B cell (primary cell): Measurements from ENCODE around the gene HMG20B. TPM values are rescaled to one million over a fixed set of nuclear protein-coding genes. Genes with fewer than 3 reads are reported as not detected.

ENCODE experiments used
- ATAC-seq: fragments of 200-7000 bp; cut with Tn5 transposase; one replicate; pipeline ENCODE4 v1.10.0; 2021; ENCODE audit warnings: low read depth, mild to moderate bottlenecking, moderate number of reproducible peaks, moderate library complexity
- CTCF ChIA-PET: fragments of 350-600 bp; sonication (Branson Sonifier 250); formaldehyde crosslinking; loops from one replicate; lab custom pipeline; 2021; ENCODE audit warnings: antibody characterized with exemption, inconsistent platforms; lab: Charles Lee
- POLR2A ChIA-PET: fragments of 350-600 bp; sonication (Branson Sonifier 250); formaldehyde crosslinking; loops from one replicate; lab custom pipeline; 2021; ENCODE audit warnings: antibody characterized with exemption; lab: Charles Lee
- DNase-seq: peaks from one replicate; pipeline ENCODE4 v3.0.0; 2013
- H2AFZ ChIP-seq: 2 replicates; pipeline ENCODE4 v1.6.1; 2012; ENCODE audit warnings: mild to moderate bottlenecking, low read depth, low read length; ENCODE audit not compliant: insufficient read depth, poor library complexity, severe bottlenecking
- H3K27ac ChIP-seq, 2 donors: 1 replicate in 1 of 2; 2 replicates in 1 of 2; pipeline ENCODE4 v1.5.1; 2012 to 2013; ENCODE audit warnings: low read length in 2 of 2, mild to moderate bottlenecking in 2 of 2, moderate library complexity in 1 of 2
- H3K27me3 ChIP-seq, 4 experiments: fragments of 200-600 bp in 1 of 4; sonication (generic) in 1 of 4; replicated peaks in 1 of 4; 1 replicate in 2 of 4; 2 replicates in 2 of 4; pipeline versions ENCODE4 v1.6.1 to v1.7.0; 2013 to 2016; ENCODE audit warnings: low read length in 3 of 4, mild to moderate bottlenecking in 2 of 4, mixed read lengths in 1 of 4, moderate library complexity in 1 of 4; ENCODE audit not compliant: insufficient read depth in 4 of 4, control insufficient read depth in 3 of 4; ENCODE audit errors: control extremely low read depth in 1 of 4
- H3K36me3 ChIP-seq, 2 experiments: replicated peaks in 1 of 2; 1 replicate in 1 of 2; 2 replicates in 1 of 2; pipeline versions ENCODE4 v1.6.1 to v1.7.1; 2013; ENCODE audit warnings: low read length in 1 of 2; ENCODE audit not compliant: insufficient read depth in 2 of 2, control insufficient read depth in 1 of 2; ENCODE audit errors: control extremely low read depth in 1 of 2, extremely low read depth in 1 of 2
- H3K4me1 ChIP-seq, 2 donors: fragments of 200-600 bp in 1 of 2; sonication (generic) in 1 of 2; 1 replicate in 1 of 2; 2 replicates in 1 of 2; pipeline versions ENCODE4 v1.5.1 to v1.6.1; 2013 to 2017; ENCODE audit warnings: low read length in 2 of 2; ENCODE audit not compliant: control insufficient read depth in 2 of 2, insufficient read depth in 2 of 2
- H3K4me2 ChIP-seq: replicated peaks from 2 replicates; pipeline ENCODE3; 2012; ENCODE audit warnings: mild to moderate bottlenecking, low read depth, low read length; ENCODE audit not compliant: poor library complexity, severe bottlenecking
- H3K4me3 ChIP-seq, 5 experiments: fragments of 200-600 bp in 1 of 5; sonication (generic) in 1 of 5; 1 replicate in 3 of 5; 2 replicates in 2 of 5; pipeline versions ENCODE4 v1.5.1 to v1.7.0; 2011 to 2016; ENCODE audit warnings: low read length in 4 of 5, mild to moderate bottlenecking in 4 of 5, low read depth in 2 of 5, control low read depth in 1 of 5, moderate library complexity in 1 of 5; ENCODE audit not compliant: insufficient read depth in 1 of 5; ENCODE audit errors: control extremely low read depth in 1 of 5, extremely low read depth in 1 of 5
- H3K79me2 ChIP-seq: fragments of 200-600 bp; sonication (generic); one replicate; pipeline ENCODE4 v1.6.0; 2016; ENCODE audit warnings: low read length; ENCODE audit not compliant: control insufficient read depth, insufficient read depth
- H3K9ac ChIP-seq: fragments of 200-600 bp; sonication (generic); 2 replicates; pipeline ENCODE4 v1.6.1; 2017; ENCODE audit warnings: mild to moderate bottlenecking, low read length, moderate library complexity
- H3K9me3 ChIP-seq, 3 donors: one replicate each; pipeline versions ENCODE4 v1.6.1 to v1.7.1; 2013; ENCODE audit warnings: low read length in 2 of 3; ENCODE audit not compliant: control insufficient read depth in 2 of 3, insufficient read depth in 1 of 3; ENCODE audit errors: control extremely low read depth in 1 of 3
- H4K20me1 ChIP-seq: 2 replicates; pipeline ENCODE4 v1.6.0; 2012; ENCODE audit warnings: mild to moderate bottlenecking, low read length; ENCODE audit not compliant: insufficient read depth, control insufficient read depth, poor library complexity, severe bottlenecking
- H3K27ac Mint-ChIP-seq: one replicate; pipeline ENCODE4 v1.8.0; 2021; ENCODE audit warnings: mixed read lengths
- H3K27me3 Mint-ChIP-seq: one replicate; pipeline ENCODE4 v1.8.0; 2021; ENCODE audit warnings: mixed read lengths
- H3K4me1 Mint-ChIP-seq: one replicate; pipeline ENCODE4 v1.8.0; 2021; ENCODE audit warnings: mixed read lengths
- H3K4me3 Mint-ChIP-seq: one replicate; pipeline ENCODE4 v1.8.0; 2021; ENCODE audit warnings: mixed read lengths
- H3K9me3 Mint-ChIP-seq: one replicate; pipeline ENCODE4 v1.8.0; 2022; ENCODE audit warnings: mixed read lengths; ENCODE audit not compliant: insufficient read depth
- EZH2 ChIP-seq: IDR thresholded peaks from 2 replicates; pipeline ENCODE4 v1.6.1; 2012; ENCODE audit warnings: borderline replicate concordance, low read depth, mild to moderate bottlenecking, moderate library complexity, low read length; ENCODE audit not compliant: insufficient read depth, poor library complexity, severe bottlenecking
- WGBS: methylation state at CpG from one replicate; pipeline ENCODE4 v1.1.5; 2013; ENCODE audit warnings: missing lambda C conversion rate; ENCODE audit not compliant: insufficient coverage; 5-methylcytosine and 5-hydroxymethylcytosine counted together
- intact Hi-C: fragments of 100-400 bp; cut with micrococcal nuclease; formaldehyde crosslinking; loops from one replicate; pipeline ENCODE4 v1.10.0; 2022
- polyA plus RNA-seq: library from polyadenylated mRNA; depleted of rRNA; stranded (reverse); fragments of >200 nt; gene quantifications from 2 replicates; pipeline ENCODE4 v1.2.3, GENCODE V29; 2012
- total RNA-seq, 2 donors: library from RNA; stranded (reverse); fragments of 120-200 nt in 1 of 2; gene quantifications; 1 replicate in 1 of 2; 2 replicates in 1 of 2; pipeline versions ENCODE4 v1.2.3 to v1.2.4, GENCODE V29; 2013 to 2022
- TF ChIP-seq, protein P1 (sequence below): fragments of 200-600 bp; IDR thresholded peaks from one replicate; pipeline ENCODE4 v1.8.0; 2022; ENCODE audit warnings: antibody characterized with exemption, mild to moderate bottlenecking

The HMG20B gene
- total and polyA plus RNA-seq, 2 donors (not counting 1 experiment from before 2014, with no cell fraction given), result 41.7 to 59.0 TPM

DNA sequence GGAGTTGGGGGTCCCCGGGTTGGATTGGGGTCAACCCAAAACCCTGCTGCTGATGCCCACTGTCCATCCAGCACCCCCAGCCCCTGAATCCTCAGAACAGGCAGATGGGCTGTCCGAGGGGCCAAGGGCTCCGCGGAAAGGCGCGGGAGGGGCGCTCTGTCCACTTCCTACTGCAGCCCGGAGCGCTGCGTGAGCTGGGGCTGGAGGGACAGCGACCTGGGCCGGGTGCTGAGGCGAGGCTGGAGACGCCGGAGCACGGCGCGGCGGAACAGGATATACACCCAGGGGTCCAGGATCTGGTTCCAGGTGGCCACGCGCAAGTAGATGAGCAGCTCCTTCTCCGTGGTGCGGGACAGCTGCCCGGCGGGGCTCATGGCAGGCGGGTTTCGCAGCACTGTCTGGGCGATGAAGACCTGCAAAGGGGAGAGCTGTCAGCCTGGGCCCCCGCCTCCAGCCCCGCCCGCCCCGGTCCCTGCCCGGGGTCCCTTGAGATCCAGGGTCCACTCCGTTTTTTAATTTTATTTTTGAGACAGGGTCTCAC is 22.8 kb downstream of the HMG20B start:
- ChIA-PET POLR2A (interaction anchor here (0.5 kb wide), 1 partner anchor 103 kb away, joined by 3 read pairs; no protein-coding TSS in a partner anchor), CTCF (interaction anchor here (0.7 to 0.9 kb wide), 2 partner anchors 11 to 101 kb away, joined by 3 read pairs; no protein-coding TSS in a partner anchor)
- no peak for DNase-seq

DNA sequence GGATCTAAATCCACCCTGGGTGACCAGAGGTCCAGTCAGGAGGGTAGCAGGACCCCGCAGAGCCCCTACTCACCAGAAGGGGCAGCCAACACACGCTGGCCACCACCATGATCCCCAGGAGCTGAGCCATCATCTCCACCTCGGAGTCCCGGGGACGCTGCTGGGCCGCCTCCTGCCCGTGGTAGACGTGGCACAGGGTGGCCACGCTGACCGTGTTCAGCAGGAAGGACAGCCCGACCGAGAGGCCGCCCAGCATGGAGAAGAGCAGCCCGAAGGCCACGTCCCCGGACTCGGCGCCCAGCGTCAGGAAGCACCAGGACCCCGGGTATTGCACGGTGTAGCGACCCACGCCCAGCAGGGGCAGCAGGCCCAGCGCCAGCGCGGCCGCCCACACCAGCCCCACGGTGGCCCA is 27.0 kb downstream of the HMG20B start:
- TF ChIP-seq, protein P1, sequence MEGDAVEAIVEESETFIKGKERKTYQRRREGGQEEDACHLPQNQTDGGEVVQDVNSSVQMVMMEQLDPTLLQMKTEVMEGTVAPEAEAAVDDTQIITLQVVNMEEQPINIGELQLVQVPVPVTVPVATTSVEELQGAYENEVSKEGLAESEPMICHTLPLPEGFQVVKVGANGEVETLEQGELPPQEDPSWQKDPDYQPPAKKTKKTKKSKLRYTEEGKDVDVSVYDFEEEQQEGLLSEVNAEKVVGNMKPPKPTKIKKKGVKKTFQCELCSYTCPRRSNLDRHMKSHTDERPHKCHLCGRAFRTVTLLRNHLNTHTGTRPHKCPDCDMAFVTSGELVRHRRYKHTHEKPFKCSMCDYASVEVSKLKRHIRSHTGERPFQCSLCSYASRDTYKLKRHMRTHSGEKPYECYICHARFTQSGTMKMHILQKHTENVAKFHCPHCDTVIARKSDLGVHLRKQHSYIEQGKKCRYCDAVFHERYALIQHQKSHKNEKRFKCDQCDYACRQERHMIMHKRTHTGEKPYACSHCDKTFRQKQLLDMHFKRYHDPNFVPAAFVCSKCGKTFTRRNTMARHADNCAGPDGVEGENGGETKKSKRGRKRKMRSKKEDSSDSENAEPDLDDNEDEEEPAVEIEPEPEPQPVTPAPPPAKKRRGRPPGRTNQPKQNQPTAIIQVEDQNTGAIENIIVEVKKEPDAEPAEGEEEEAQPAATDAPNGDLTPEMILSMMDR, result no peak
- no peak for TF ChIP-seq EZH2
- intact Hi-C loops, result no loop called here
- Histone ChIP-seq H4K20me1 (no peaks in the 10 kb centered on the region), H3K4me2 (no peak overlapping the region), H2AFZ (no peak overlapping the region), H3K36me3 (no peaks in the 10 kb centered on the region), H3K4me1 (peaks cover 5 to 8% of the 10 kb centered on the region in 2 donors), H3K27me3 (no peaks in the 10 kb centered on the region), H3K79me2 (no peaks in the 10 kb centered on the region), H3K9me3 (peaks cover 0 to 7% (median 0%) of the 10 kb centered on the region in 3 donors), H3K9ac (no peak overlapping the region), H3K4me3 (no peak overlapping the region), H3K27ac (no peak overlapping the region)
- DNase-seq, result no peak
- no peaks in the 10 kb centered on the region for H3K27me3 Mint-ChIP-seq
- no peak for ATAC-seq
- ChIA-PET POLR2A (no interaction called here), CTCF (no interaction called here)
- no peak overlapping the region for H3K4me3 Mint-ChIP-seq
- H3K27ac Mint-ChIP-seq, result no peak overlapping the region
- H3K9me3 Mint-ChIP-seq, result no peaks in the 10 kb centered on the region
- 97% methylated on average over 28 of the region's 28 CpGs for WGBS
- no peaks in the 10 kb centered on the region for H3K4me1 Mint-ChIP-seq

More for the DNA sequence above, 22.8 kb downstream of the HMG20B start:
- Histone ChIP-seq H4K20me1 (no peaks in the 10 kb centered on the region), H3K4me1 (no peaks in the 10 kb centered on the region), H3K9me3 (peaks cover 0 to 14% (median 0%) of the 10 kb centered on the region in 3 donors), H3K4me3 (no peak overlapping the region), H3K27ac (no peak overlapping the region), H3K36me3 (no peaks in the 10 kb centered on the region), H3K79me2 (no peaks in the 10 kb centered on the region), H3K27me3 (no peaks in the 10 kb centered on the region), H3K9ac (no peak overlapping the region), H2AFZ (no peak overlapping the region), H3K4me2 (no peak overlapping the region)
- Mint-ChIP-seq H3K27me3 (no peaks in the 10 kb centered on the region), H3K27ac (no peak overlapping the region), H3K4me3 (no peak overlapping the region), H3K4me1 (no peaks in the 10 kb centered on the region), H3K9me3 (no peaks in the 10 kb centered on the region)
- TF ChIP-seq, protein P1, result no peak
- TF ChIP-seq EZH2, result no peak
- WGBS, result 95% methylated on average over 33 of the region's 34 CpGs
- intact Hi-C loops, result no loop called here
- no peak for ATAC-seq
